Activated CD8-positive, alpha-beta memory T cell treated with anti-CD3 and anti-CD28 coated beads, Interleukin-2, amount 50 U/mL, for 48 hours (primary cell): ENCODE results near the gene RPL6.

Experiments used
- DNase-seq: peaks from one replicate; pipeline ENCODE4 v3.0.0-alpha.2; 2020

The RPL6 gene

DNA sequence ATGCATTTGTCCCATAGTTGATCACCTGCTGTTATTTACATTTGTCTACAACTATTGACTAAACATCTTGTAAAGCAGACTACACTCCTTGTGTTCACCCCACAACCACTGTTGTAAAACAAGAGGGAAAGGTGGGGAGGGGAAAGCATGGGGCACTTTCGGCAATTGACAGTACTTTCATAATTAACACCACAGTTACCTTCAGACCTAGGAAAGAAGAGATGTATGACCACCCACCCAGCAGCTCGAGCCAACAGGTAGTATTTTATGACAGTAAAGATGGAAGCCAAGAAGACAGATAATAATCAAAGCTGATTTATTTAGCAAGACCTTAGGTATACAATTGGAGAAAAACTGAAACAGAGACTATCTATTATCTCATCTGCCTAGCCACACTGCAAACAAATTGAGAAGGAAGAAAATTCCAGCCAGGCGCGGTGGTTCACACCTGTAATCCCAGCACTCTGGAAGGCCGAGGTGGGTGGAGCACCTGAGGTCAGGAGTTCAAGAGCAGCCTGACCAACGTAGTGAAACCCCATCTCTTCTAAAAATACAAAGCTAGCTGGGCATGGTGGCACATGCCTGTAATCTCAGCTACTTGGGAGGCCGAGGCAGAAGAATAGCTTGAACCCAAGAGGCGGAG is 38.4 kb downstream of the RPL6 start:
- DNase-seq = no peak

DNA sequence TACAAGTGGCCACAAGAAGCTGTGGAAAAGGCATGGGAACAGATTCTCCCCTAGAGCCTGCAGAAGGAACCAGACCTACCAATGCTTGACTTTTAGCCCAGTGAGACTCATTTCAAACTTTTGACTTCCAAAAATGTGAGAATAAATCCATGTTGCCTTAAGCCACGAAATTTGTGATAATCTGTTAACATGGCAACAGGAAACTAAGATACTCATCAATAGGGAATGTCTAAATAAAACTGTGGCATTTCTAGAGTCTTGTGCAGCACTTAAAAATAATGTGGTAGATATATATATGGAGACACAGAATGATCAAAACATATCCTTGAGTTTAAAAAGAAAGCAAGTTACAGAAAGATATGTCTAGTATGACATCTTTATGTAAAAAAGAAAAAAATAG is 39.2 kb downstream of the RPL6 start:
- no peak for DNase-seq

DNA sequence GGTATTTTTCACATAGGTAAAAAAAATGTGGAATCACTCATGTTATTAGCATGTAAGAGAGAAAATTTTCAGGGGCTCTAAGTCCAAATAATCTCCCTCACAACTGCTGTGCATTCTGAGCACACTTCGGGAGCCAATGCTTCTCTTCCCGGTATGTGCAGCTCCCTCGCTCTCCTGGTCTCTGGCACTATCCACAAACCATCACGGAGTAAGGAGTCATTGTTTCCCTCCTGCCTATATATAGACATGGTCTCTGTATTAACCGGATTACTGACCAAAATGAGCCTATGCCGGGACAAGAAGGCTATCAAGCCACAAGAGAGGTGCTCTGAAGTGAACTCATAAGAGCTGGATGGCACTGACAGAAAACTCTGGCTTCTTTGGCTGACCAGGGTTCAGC is 40.5 kb downstream of the RPL6 start:
- no peak for DNase-seq

DNA sequence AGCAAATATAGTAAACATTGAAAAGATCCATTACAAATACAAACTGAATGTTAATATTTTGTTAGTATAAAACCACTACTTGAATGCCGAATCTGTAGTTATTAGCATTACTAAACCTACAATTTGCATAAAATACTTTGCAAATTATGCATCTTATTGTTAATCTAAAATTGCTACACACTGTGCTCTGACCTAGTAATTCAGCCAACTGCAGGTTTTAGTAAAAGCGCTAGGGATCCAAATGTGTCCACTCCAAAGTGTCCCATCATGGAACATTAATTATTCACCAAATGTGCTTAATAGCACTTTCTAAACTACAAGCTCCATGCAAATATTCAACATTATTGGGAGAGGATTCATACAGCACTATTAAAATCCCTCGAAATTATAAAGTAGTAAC is 41.4 kb downstream of the RPL6 start:
- no peak for DNase-seq

DNA sequence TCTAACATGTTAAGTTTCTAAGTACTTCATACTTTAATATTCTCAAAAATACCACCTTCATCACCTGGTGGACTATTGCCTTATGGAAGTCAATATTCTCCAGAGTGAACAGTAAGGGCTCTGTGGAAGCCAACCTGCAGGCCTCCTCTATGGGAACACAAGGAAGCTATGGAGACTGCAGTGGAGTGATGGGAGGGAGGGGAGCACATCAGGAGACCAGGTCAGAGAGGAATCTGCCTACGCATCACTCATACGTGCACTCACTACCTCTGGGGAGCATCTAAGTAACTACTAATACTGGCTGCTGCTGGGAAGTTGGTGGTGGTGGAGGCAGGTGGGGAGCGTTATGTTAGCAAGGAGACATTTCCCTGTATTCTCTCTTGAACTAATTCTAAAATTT is 47.1 kb downstream of the RPL6 start:
- DNase-seq = no peak

DNA sequence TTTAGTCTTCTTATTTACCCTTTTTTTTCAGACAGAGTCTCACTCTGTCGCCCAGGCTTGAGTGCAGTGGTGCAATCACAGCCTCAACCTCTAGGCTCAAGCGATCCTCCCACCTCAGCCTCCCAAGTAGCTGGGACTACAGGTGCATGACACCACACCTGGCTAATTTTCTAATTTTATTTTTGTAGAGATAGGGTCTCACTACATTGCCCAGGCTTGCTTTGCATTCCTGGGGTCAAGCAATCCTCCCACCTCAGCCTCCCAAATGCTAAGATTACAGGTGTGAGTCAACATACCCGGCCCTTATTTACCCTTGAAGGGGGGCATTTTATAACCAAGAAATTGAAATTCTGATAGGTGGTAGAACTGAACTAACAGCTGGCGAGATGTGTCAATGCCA is 48.1 kb downstream of the RPL6 start:
- DNase-seq = no peak

DNA sequence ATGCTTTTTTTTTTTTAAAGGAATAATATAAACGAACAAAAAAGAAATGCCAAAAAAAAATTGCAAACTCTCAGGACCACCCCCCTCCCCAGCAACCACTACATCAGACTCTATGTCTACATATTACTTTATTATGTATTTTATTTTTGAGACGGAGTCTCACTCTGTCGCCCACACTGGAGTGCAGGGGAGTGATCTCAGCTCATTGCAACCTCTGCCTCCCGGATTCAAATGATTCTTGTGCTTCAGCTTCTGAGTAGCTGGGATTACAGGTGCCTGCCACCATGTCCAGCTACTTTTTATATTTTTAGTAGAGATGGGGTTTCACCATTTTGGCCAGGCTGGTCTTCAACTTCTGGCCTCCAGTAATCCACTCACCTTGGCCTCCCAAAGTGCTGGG is 50.1 kb downstream of the RPL6 start:
- no peak for DNase-seq

DNA sequence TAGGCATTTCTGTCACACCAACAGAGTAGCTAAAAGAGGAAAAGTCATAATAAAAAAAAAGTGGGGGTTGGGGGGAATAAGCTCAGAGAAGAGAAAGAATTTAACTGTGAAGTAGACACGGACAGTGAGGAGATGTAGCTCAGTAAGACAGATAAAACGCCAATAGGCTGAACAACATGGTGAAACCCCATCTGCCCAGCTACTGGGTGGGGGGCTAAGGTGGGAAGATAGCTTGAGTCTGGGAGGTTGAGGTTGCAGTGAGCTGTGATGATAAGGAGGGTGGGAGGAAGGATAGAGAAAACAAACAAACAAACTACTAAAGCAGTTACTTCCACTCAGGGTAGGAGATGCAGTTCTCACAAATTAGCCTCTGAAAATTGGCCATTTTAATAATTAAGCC is 52.2 kb downstream of the RPL6 start:
- DNase-seq = no peak
